T-cell (primary cell): ENCODE data around the gene TRNT1. TPM values are rescaled to one million over a fixed set of nuclear protein-coding genes. Genes with fewer than 3 reads are reported as not detected.
A peak's percentile ranks its signal among the peaks of the same experiment; 100 is the strongest.

Experiments
- ATAC-seq, 4 experiments: fragments of 200-7000 bp in 3 of 4; fragments of 150-1000 bp in 1 of 4; cut with Tn5 transposase; replicated peaks in 1 of 4; 1 replicate in 3 of 4; 2 replicates in 1 of 4; pipeline ENCODE4 v1.10.0; 2021; ENCODE audit warnings: moderate library complexity in 3 of 4, mild to moderate bottlenecking in 2 of 4, moderate number of reproducible peaks in 1 of 4
- CTCF ChIA-PET, 2 donors: fragments of 300-600 bp; sonication (Branson Sonifier 250); formaldehyde crosslinking; loops; one replicate each; lab custom pipeline; 2022; ENCODE audit warnings: antibody characterized with exemption in 2 of 2; lab: Charles Lee
- POLR2A ChIA-PET, 2 donors: fragments of 300-600 bp; sonication (Branson Sonifier 250); formaldehyde crosslinking; loops; one replicate each; lab custom pipeline; 2022; ENCODE audit warnings: antibody characterized with exemption in 2 of 2; lab: Charles Lee
- DNase-seq, 35 experiments: peaks; one replicate each; pipeline versions ENCODE4 v3.0.0 to v3.0.0-alpha.2; 2013 to 2023
- H3K27ac ChIP-seq: one replicate; pipeline ENCODE4 v1.5.1; 2013; ENCODE audit warnings: low read length
- H3K27me3 ChIP-seq, 2 experiments: replicated peaks in 1 of 2; 1 replicate in 1 of 2; 2 replicates in 1 of 2; pipeline versions ENCODE4 v1.6.1 to v1.7.0; 2013; ENCODE audit warnings: low read length in 1 of 2, mixed read lengths in 1 of 2; ENCODE audit not compliant: control insufficient read depth in 2 of 2, insufficient read depth in 2 of 2; ENCODE audit errors: extremely low read depth in 1 of 2
- H3K36me3 ChIP-seq, 2 donors: 1 replicate in 1 of 2; 2 replicates in 1 of 2; pipeline versions ENCODE4 v1.6.1 to v1.7.0; 2013; ENCODE audit warnings: low read length in 1 of 2; ENCODE audit not compliant: control insufficient read depth in 2 of 2, insufficient read depth in 1 of 2; ENCODE audit errors: extremely low read depth in 1 of 2
- H3K4me1 ChIP-seq, 2 experiments: 1 replicate in 1 of 2; 2 replicates in 1 of 2; pipeline versions ENCODE4 v1.6.1 to v1.7.0; 2013; ENCODE audit warnings: low read length in 2 of 2, mixed read lengths in 1 of 2; ENCODE audit not compliant: insufficient read depth in 2 of 2, control insufficient read depth in 1 of 2; ENCODE audit errors: extremely low read depth in 1 of 2
- H3K4me3 ChIP-seq, 2 donors: 1 replicate in 1 of 2; 2 replicates in 1 of 2; pipeline versions ENCODE4 v1.5.1 to v1.7.0; 2013; ENCODE audit warnings: mild to moderate bottlenecking in 2 of 2, low read length in 1 of 2, moderate library complexity in 1 of 2; ENCODE audit not compliant: control insufficient read depth in 1 of 2; ENCODE audit errors: extremely low read depth in 1 of 2
- H3K9me3 ChIP-seq: 2 replicates; pipeline ENCODE4 v1.7.0; 2013
- H3K27ac Mint-ChIP-seq, 2 donors: one replicate each; pipeline ENCODE4 v1.8.0; 2020 to 2021; ENCODE audit warnings: mild to moderate bottlenecking in 2 of 2, mixed read lengths in 2 of 2
- H3K27me3 Mint-ChIP-seq, 2 donors: one replicate each; pipeline ENCODE4 v1.8.0; 2021 to 2022; ENCODE audit warnings: mixed read lengths in 2 of 2
- H3K36me3 Mint-ChIP-seq: one replicate; pipeline ENCODE4 v1.8.0; 2021; ENCODE audit warnings: mixed read lengths
- H3K4me1 Mint-ChIP-seq, 3 donors: one replicate each; pipeline ENCODE4 v1.8.0; 2020 to 2022; ENCODE audit warnings: mixed read lengths in 3 of 3, mild to moderate bottlenecking in 1 of 3
- H3K4me3 Mint-ChIP-seq, 3 donors: one replicate each; pipeline ENCODE4 v1.8.0; 2020 to 2022; ENCODE audit warnings: mild to moderate bottlenecking in 3 of 3, mixed read lengths in 3 of 3, moderate library complexity in 3 of 3
- H3K9me3 Mint-ChIP-seq, 3 donors: one replicate each; pipeline ENCODE4 v1.8.0; 2020 to 2022; ENCODE audit warnings: mixed read lengths in 3 of 3
- WGBS: methylation state at CpG from one replicate; pipeline ENCODE4 v1.1.5; 2013; ENCODE audit warnings: missing lambda C conversion rate; ENCODE audit not compliant: insufficient coverage; 5-methylcytosine and 5-hydroxymethylcytosine counted together
- total RNA-seq, 35 experiments: library from RNA in 6 of 35; stranded (reverse) in 6 of 35; fragments of 120-200 nt in 1 of 35; gene quantifications; one replicate each; pipeline versions ENCODE4 v1.2.1 to v1.2.4 and lab custom pipeline; 2013 to 2026

The TRNT1 gene
- total RNA-seq, 5 donors from 2014 or later (not counting 1 experiment from before 2014, with no cell fraction given), result 28.6 to 38.9 (median 37.5) TPM

DNA sequence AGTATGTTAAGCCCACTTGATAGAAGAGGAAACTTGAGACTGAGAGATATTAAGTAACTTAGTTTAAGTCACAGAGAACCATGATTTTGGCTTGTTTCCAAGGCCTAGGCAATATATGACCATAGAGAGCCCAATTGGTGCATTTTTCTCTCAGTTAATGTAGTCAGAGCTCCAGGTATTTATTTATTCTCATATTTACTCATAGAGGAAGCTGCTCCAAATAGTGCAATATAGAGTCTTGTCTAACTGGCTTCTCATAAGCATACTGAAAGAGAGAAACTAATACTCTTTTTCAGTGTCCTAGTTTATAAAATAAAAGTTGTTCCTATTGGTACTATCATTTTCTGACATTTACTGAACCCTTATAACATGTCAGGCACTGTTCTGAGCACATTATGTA, 15.2 kb downstream of the TRNT1 start:
- H3K9me3 Mint-ChIP-seq, result no peaks in the 10 kb centered on the region
- no peak overlapping the region for H3K27ac ChIP-seq
- CTCF ChIA-PET, result interaction anchor here (0.5 to 0.6 kb wide), 2 partner anchors 28 to 351 kb away, joined by 3 to 4 read pairs; no protein-coding TSS in a partner anchor
- POLR2A ChIA-PET, result interaction anchor here (1.1 to 1.2 kb wide), 3 partner anchors 8 to 30 kb away, joined by 3 to 12 read pairs (median 5); no protein-coding TSS in a partner anchor
- H3K4me1 Mint-ChIP-seq, result peaks cover 20 to 27% (median 22%) of the 10 kb centered on the region in 3 donors
- no peak overlapping the region for H3K4me3 Mint-ChIP-seq
- peaks cover 66% of the 10 kb centered on the region for H3K36me3 Mint-ChIP-seq
- H3K27me3 Mint-ChIP-seq, result no peaks in the 10 kb centered on the region
- H3K27me3 ChIP-seq, result no peaks in the 10 kb centered on the region
- H3K9me3 ChIP-seq, result no peaks in the 10 kb centered on the region
- H3K36me3 ChIP-seq, result peaks cover 0 to 87% of the 10 kb centered on the region in 2 donors
- no peak overlapping the region for H3K4me3 ChIP-seq
- peak overlapping the region; percentile 12 to 20 for H3K27ac Mint-ChIP-seq
- ATAC-seq, result no peak
- no peaks in the 10 kb centered on the region for H3K4me1 ChIP-seq
- no peak for DNase-seq

DNA sequence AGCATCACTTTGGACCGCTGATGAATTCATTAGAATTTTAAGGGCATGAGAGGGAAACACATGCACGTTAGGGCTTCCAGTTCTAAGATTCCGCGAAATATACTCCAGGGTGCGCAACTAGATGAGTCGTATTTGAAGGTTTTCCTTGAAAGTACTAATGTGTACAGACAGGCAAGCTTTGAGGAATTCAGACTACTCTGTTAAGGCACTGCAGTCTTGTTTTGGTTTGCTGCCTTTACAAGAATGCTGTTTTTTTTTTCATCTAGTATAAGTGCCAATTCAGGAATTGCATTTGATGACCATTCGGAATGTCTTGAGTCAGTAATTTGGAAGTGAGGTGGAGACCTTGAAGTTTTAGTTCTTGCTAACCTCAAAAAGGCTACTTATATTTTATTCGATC, 19.1 kb downstream of the TRNT1 start:
- Histone ChIP-seq H3K27me3 (no peaks in the 10 kb centered on the region), H3K4me1 (peaks cover 0 to 2% of the 10 kb centered on the region in 2 experiments), H3K9me3 (no peaks in the 10 kb centered on the region), H3K4me3 (no peak overlapping the region), H3K27ac (no peak overlapping the region), H3K36me3 (peaks cover 0 to 86% of the 10 kb centered on the region in 2 donors)
- DNase-seq (no peak), ATAC-seq (no peak)
- Mint-ChIP-seq H3K27ac (peak overlapping the region; percentile 4 to 48), H3K36me3 (peaks cover 47% of the 10 kb centered on the region), H3K4me3 (no peak overlapping the region), H3K27me3 (no peaks in the 10 kb centered on the region), H3K9me3 (no peaks in the 10 kb centered on the region), H3K4me1 (peaks cover 9 to 22% (median 17%) of the 10 kb centered on the region in 3 donors)
- WGBS, result 92% methylated on average over 6 of the region's 8 CpGs
- ChIA-PET POLR2A (no interaction called here), CTCF (no interaction called here)

DNA sequence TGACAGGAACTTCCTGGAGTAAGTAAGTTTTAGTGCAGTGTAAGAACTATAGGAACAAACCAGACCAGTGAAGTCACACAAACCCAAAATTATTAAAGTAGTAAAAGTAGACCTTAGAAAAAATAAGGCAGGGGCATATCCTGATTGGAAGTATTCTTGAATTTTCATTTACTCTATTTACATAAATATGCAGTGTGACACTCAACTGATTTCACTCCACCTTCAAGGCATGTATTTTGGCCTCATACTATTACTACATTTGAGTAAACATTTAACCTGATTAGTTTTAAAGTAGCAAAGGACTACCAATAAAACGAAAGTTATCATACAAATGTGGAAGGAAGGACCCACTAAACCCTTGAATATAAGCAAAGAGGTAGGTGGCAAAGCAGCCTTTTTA, 22.8 kb downstream of the TRNT1 start:
- no peaks in the 10 kb centered on the region for H3K27me3 Mint-ChIP-seq
- no peaks in the 10 kb centered on the region for H3K27me3 ChIP-seq
- H3K27ac Mint-ChIP-seq, result peak overlapping the region; percentile 62 to 76
- H3K9me3 Mint-ChIP-seq, result no peaks in the 10 kb centered on the region
- H3K36me3 ChIP-seq, result peaks cover 0 to 85% of the 10 kb centered on the region in 2 donors
- no peak for DNase-seq
- peaks cover 0 to 2% of the 10 kb centered on the region in 2 experiments for H3K4me1 ChIP-seq
- H3K4me3 ChIP-seq, result no peak overlapping the region
- H3K27ac ChIP-seq, result peak overlapping the region; percentile 35
- no peak for ATAC-seq
- peaks cover 21 to 42% (median 35%) of the 10 kb centered on the region in 3 donors for H3K4me1 Mint-ChIP-seq
- ChIA-PET POLR2A (interaction anchor here in 1 of 2 donors (0.6 kb wide), 1 partner anchor 25 kb away, joined by 5 read pairs; no protein-coding TSS in a partner anchor), CTCF (no interaction called here)
- H3K9me3 ChIP-seq, result no peaks in the 10 kb centered on the region
- peaks cover 54% of the 10 kb centered on the region for H3K36me3 Mint-ChIP-seq
- no CpG with 5 or more reads among the region's 1 CpG for WGBS
- no peak overlapping the region for H3K4me3 Mint-ChIP-seq

DNA sequence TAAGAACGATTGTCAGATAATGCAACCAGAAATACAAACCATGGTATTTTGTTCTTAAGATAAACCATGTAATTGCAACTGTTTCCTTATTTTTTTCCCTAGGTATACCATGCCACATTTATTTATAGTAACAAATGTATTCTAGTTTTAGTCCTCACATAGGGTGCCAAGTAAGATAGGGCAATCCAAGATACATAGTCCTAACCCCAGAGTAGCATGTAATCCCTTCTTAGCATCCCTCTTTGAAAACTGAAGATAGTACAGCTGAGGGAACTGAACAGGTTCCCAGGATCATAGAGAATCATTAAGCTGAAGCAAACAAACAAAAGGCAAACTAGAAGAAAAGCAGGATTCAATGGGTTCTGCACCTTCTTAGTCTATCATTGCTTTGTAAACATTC, 24.8 kb downstream of the TRNT1 start:
- no peak for ATAC-seq
- no CpG with 5 or more reads among the region's 1 CpG for WGBS
- Histone ChIP-seq H3K4me1 (peaks cover 0 to 2% of the 10 kb centered on the region in 2 experiments), H3K36me3 (peaks cover 0 to 89% of the 10 kb centered on the region in 2 donors), H3K27me3 (no peaks in the 10 kb centered on the region), H3K4me3 (no peak overlapping the region), H3K27ac (peak overlapping the region; percentile 60), H3K9me3 (no peaks in the 10 kb centered on the region)
- CTCF ChIA-PET, result interaction anchor here in 1 of 2 donors (0.6 to 1.7 kb wide), 3 partner anchors 19 to 389 kb away, joined by 4 to 8 read pairs (median 5); no protein-coding TSS in a partner anchor
- peak overlapping the region; percentile 15 to 64 for H3K27ac Mint-ChIP-seq
- DNase-seq, result no peak
- no peak overlapping the region for H3K4me3 Mint-ChIP-seq
- no peaks in the 10 kb centered on the region for H3K9me3 Mint-ChIP-seq
- POLR2A ChIA-PET, result no interaction called here
- peaks cover 46% of the 10 kb centered on the region for H3K36me3 Mint-ChIP-seq
- H3K27me3 Mint-ChIP-seq, result no peaks in the 10 kb centered on the region
- peaks cover 29 to 47% (median 41%) of the 10 kb centered on the region in 3 donors for H3K4me1 Mint-ChIP-seq

DNA sequence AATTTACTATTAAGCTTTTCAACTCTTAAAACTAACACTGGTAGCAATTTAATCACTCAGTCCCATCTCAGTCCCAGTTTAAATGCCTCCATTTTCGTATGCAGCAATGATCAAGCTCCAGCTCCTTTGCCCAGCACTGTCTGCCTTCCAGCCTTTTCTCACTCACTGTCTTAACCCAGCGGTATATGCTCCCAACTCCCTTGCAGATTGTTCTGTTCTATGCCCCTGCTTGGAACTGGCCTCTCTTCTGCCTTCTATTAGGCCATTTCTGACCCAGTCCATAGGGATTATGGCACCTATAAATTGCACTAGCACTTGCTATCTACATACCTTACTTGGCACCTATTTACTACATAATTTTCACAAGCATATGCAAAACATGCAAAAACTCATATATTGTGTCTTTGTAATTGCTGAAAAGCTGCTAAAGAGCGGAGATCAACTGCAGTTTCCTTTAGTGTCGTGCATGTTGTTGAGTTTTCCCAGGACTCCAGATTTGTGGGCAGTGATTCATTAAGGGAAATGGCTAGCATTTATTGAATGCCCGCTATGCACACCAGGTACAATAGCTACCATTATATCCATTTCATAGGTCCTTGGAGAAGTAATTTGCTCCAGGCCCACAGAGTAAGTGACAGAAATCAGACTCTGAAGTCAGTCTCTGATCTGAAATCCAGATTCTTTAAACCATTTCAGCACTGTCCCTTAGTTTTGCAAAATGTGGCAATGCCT, 28.3 kb downstream of the TRNT1 start:
- POLR2A ChIA-PET, result interaction anchor here in 1 of 2 donors (0.5 kb wide), 1 partner anchor 22 kb away, joined by 3 read pairs; no protein-coding TSS in a partner anchor
- peak overlapping the region; percentile 4 for H3K27ac ChIP-seq

DNA sequence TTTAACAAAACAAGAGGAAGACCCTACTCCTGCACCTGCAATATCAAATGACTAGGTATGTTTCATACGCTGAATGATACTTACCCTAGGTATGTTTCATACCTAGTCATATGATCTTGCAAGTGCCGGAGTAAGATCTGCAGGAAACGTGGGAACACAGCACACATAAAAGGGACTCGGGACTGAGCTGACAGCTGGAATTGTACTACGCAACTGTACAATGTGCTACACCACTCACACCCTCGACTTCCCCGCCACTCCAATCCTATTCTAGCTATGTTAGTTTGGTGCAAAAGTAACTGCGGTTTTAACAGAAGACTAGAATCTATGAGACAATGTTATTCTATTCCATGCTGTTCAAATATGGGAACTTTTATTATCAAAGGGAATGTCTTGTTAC, 30.7 kb downstream of the TRNT1 start:
- H3K36me3 ChIP-seq, result peaks cover 5 to 90% of the 10 kb centered on the region in 2 donors

More for the DNA sequence above, 28.3 kb downstream of the TRNT1 start:
- no peaks in the 10 kb centered on the region for H3K9me3 Mint-ChIP-seq
- H3K36me3 Mint-ChIP-seq, result peaks cover 52% of the 10 kb centered on the region
- H3K4me1 ChIP-seq, result peaks cover 0 to 6% of the 10 kb centered on the region in 2 experiments
- H3K4me3 ChIP-seq, result no peak overlapping the region
- no peaks in the 10 kb centered on the region for H3K27me3 Mint-ChIP-seq
- no peaks in the 10 kb centered on the region for H3K9me3 ChIP-seq
- 93% methylated on average over 2 of the region's 5 CpGs for WGBS
- H3K27ac Mint-ChIP-seq, result peak overlapping the region; percentile 50 to 67
- no peaks in the 10 kb centered on the region for H3K27me3 ChIP-seq
- ATAC-seq (no peak), DNase-seq (no peak)
- CTCF ChIA-PET, result interaction anchor here (0.8 to 2.1 kb wide), 3 partner anchors 11 to 16 kb away, joined by 3 to 8 read pairs (median 7); no protein-coding TSS in a partner anchor
- H3K36me3 ChIP-seq, result peaks cover 0 to 94% of the 10 kb centered on the region in 2 donors
- no peak overlapping the region for H3K4me3 Mint-ChIP-seq
- H3K4me1 Mint-ChIP-seq, result peaks cover 54 to 64% (median 63%) of the 10 kb centered on the region in 3 donors

More for the DNA sequence above, 30.7 kb downstream of the TRNT1 start:
- H3K4me1 ChIP-seq, result peaks cover 0 to 6% of the 10 kb centered on the region in 2 experiments
- no peak overlapping the region for H3K4me3 ChIP-seq
- peaks cover 61 to 66% (median 62%) of the 10 kb centered on the region in 3 donors for H3K4me1 Mint-ChIP-seq
- no peaks in the 10 kb centered on the region for H3K9me3 Mint-ChIP-seq
- WGBS, result 90% methylated on average over 2 of the region's 8 CpGs
- H3K4me3 Mint-ChIP-seq, result no peak overlapping the region
- CTCF ChIA-PET, result no interaction called here
- peak overlapping the region; percentile 71 to 74 for H3K27ac Mint-ChIP-seq
- H3K27ac ChIP-seq, result no peak overlapping the region
- no peaks in the 10 kb centered on the region for H3K27me3 ChIP-seq
- H3K9me3 ChIP-seq, result no peaks in the 10 kb centered on the region
- POLR2A ChIA-PET, result no interaction called here
- no peaks in the 10 kb centered on the region for H3K27me3 Mint-ChIP-seq
- H3K36me3 Mint-ChIP-seq, result peaks cover 47% of the 10 kb centered on the region
- ATAC-seq (no peak), DNase-seq (no peak)
